GM12878 (cell line): Measurements from ENCODE around the gene RIPK3. TPM values are rescaled to one million over a fixed set of nuclear protein-coding genes. Genes with fewer than 3 reads are reported as not detected.
A peak's percentile ranks its signal among the peaks of the same experiment; 100 is the strongest.

Experiments
- ATAC-seq: fragments of 200-7000 bp; cut with Tn5 transposase; 3 replicates; pipeline ENCODE4 v1.9.1; 2020; ENCODE audit warnings: mild to moderate bottlenecking, moderate library complexity
- BruUV-seq: library from RNA; stranded (reverse); fragments of 400-500 nt; replicated peaks from 2 replicates; lab custom pipeline; 2021; lab: Mats Ljungman, UMichigan
- CTCF ChIA-PET: fragments of 300-600 bp; sonication (Branson Sonifier 250); formaldehyde crosslinking; extraction: SDS; loops from one replicate; lab custom pipeline; 2021; ENCODE audit warnings: inconsistent platforms; lab: Yijun Ruan, JAX
- POLR2A ChIA-PET: fragments of 350-600 bp; formaldehyde crosslinking; extraction: SDS; loops from one replicate; lab custom pipeline; 2021; ENCODE audit warnings: inconsistent platforms; lab: Charles Lee
- RAD21 ChIA-PET: fragments of 300-600 bp; sonication (Branson Sonifier 250); formaldehyde crosslinking; loops from one replicate; lab custom pipeline; 2023; ENCODE audit warnings: antibody characterized with exemption; ENCODE audit not compliant: unreplicated experiment; lab: Charles Lee
- SMC1A ChIA-PET: fragments of 300-600 bp; sonication (Branson Sonifier 250); formaldehyde crosslinking; loops from one replicate; lab custom pipeline; 2023; ENCODE audit not compliant: unreplicated experiment, uncharacterized antibody; lab: Charles Lee
- DNase-seq: peaks from one replicate; pipeline ENCODE4 v3.0.0-alpha.2; 2011; ENCODE audit warnings: low read depth, low spot score
- FAIRE-seq: peaks from 3 replicates; lab custom pipeline; 2011; peaks lifted over from hg19 to GRCh38; lab: Jason Lieb, UNC
- H2AFZ ChIP-seq: 2 replicates; pipeline ENCODE4 v1.6.0; 2011; ENCODE audit warnings: low read depth, low read length, control low read depth; ENCODE audit not compliant: control insufficient read depth
- H3K27ac ChIP-seq: 2 replicates; pipeline ENCODE4 v1.5.1; 2011; ENCODE audit warnings: control low read depth; ENCODE audit not compliant: control insufficient read depth, insufficient read depth
- H3K27me3 ChIP-seq, 2 experiments: replicated peaks in 1 of 2; 2 replicates each; pipeline versions ENCODE4 v1.6.0 to v1.6.1; 2011; ENCODE audit warnings: low read length in 1 of 2; ENCODE audit not compliant: control insufficient read depth in 2 of 2, insufficient read depth in 2 of 2
- H3K36me3 ChIP-seq, 2 experiments: 2 replicates each; pipeline ENCODE4 v1.5.1; 2011; ENCODE audit warnings: low read length in 1 of 2; ENCODE audit not compliant: control insufficient read depth in 2 of 2, insufficient read depth in 2 of 2
- H3K4me1 ChIP-seq: 2 replicates; pipeline ENCODE4 v1.6.1; 2011; ENCODE audit warnings: mild to moderate bottlenecking, low read length, moderate library complexity, mixed read lengths; ENCODE audit not compliant: control insufficient read depth, insufficient read depth
- H3K4me2 ChIP-seq: 2 replicates; pipeline ENCODE4 v1.6.0; 2011; ENCODE audit warnings: control low read depth; ENCODE audit not compliant: control insufficient read depth, insufficient read depth
- H3K4me3 ChIP-seq: fragments of 200-600 bp; sonication (generic); 2 replicates; pipeline ENCODE4 v1.5.1; 2016
- H3K79me2 ChIP-seq: 2 replicates; pipeline ENCODE4 v1.6.0; 2011; ENCODE audit warnings: low read length; ENCODE audit not compliant: control insufficient read depth, insufficient read depth
- H3K9ac ChIP-seq: 2 replicates; pipeline ENCODE4 v1.8.0; 2011; ENCODE audit warnings: low read length, control low read depth, mixed read lengths; ENCODE audit not compliant: control insufficient read depth, insufficient read depth
- H3K9me3 ChIP-seq: replicated peaks from 3 replicates; pipeline ENCODE4 v1.5.1; 2011; ENCODE audit warnings: mild to moderate bottlenecking, low read length; ENCODE audit not compliant: control insufficient read depth, insufficient read depth
- H4K20me1 ChIP-seq: 2 replicates; pipeline ENCODE4 v1.6.0; 2011; ENCODE audit not compliant: control insufficient read depth, insufficient read depth
- CHD1 ChIP-seq: IDR thresholded peaks from 2 replicates; pipeline ENCODE4 v1.6.1; 2012; ENCODE audit warnings: low read depth, low read length, improper control_type of control experiment
- CUX1 ChIP-seq: IDR thresholded peaks from 2 replicates; pipeline ENCODE4 v1.6.1; 2012; ENCODE audit warnings: improper control_type of control experiment, low read depth, low read length; ENCODE audit not compliant: insufficient replicate concordance
- PRDM15 ChIP-seq: fragments of 450-650 bp; formaldehyde crosslinking; IDR thresholded peaks from 2 replicates; pipeline ENCODE4 v1.4.0; 2020; ENCODE audit warnings: mild to moderate bottlenecking, moderate library complexity
- WGBS: methylation state at CpG from one replicate; pipeline ENCODE4 v1.1.6; 2016; ENCODE audit warnings: low lambda C conversion rate; ENCODE audit not compliant: insufficient replicate concordance, insufficient coverage; ENCODE audit errors: missing lambda C conversion rate; 5-methylcytosine and 5-hydroxymethylcytosine counted together
- in situ Hi-C: fragments of 300-500 bp; cut with MboI; formaldehyde crosslinking; loops from 9 replicates; pipeline ENCODE4 v1.14.3; 2018; ENCODE audit warnings: mixed read lengths
- intact Hi-C: fragments of 100-400 bp; cut with micrococcal nuclease; formaldehyde crosslinking; loops from one replicate; pipeline ENCODE4 v1.14.2; 2022; ENCODE audit not compliant: unreplicated experiment
- polyA plus RNA-seq, 11 experiments: library from polyadenylated mRNA; depleted of rRNA in 4 of 11; unstranded in 6 of 11; stranded (reverse) in 5 of 11; fragments of >200 nt; fragmentation: Nextera tagmentation in 4 of 11; fragmentation: Illumina TruSeq in 1 of 11; extraction: Ambion mirVana in 4 of 11; extraction: Trizol in 1 of 11; gene quantifications; 1 replicate in 1 of 11; 2 replicates in 10 of 11; pipeline versions ENCODE4 v1.2.1 to v1.2.3, GENCODE V29; 2011 to 2016; ENCODE audit warnings: inconsistent platforms in 2 of 11, missing spikeins in 2 of 11, low read depth in 1 of 11
- total RNA-seq, 4 experiments: library from RNA; depleted of rRNA in 3 of 4; stranded (reverse); fragments of >200 nt in 3 of 4; fragmentation: Illumina TruSeq in 1 of 4; extraction: Trizol in 1 of 4; gene quantifications; 2 replicates each; pipeline versions ENCODE4 v1.2.1 to v1.2.3, GENCODE V29; 2013 to 2021

Gene RIPK3
- total and polyA plus RNA-seq, 10 of the 15 experiments (the other 5 are each of a cell fraction or from before 2014, with no cell fraction given): 2.0 to 13.6 (median 8.1) TPM

GRCh38 chr14:24334431-24335291 is 5.1 kb downstream of the RIPK3 start, which contains the start of gene ADCY4:
ADCY4 (minus strand) TSS chr14:24335071; CDS start chr14:24334652, 419 bp downstream.
- intact Hi-C loops: loop anchor here (5.0 kb wide), 1 partner anchor 33 kb away; the partner anchor contains the start of gene NFATC4
- ATAC-seq: no peak
- Histone ChIP-seq H3K36me3 (no peaks in the 10 kb centered on the region; a peak in 1 of 4 replicates), H3K4me2 (peak within 1 kb of the TSS; percentile 90; the same call in 1 of the 2 replicates), H3K4me3 (peak within 1 kb of the TSS; percentile 59; the same call in 1 of the 2 replicates), H3K27me3 (peaks cover 2 to 12% of the 10 kb centered on the region in 2 experiments; a peak in 3 of 4 replicates), H3K27ac (no peak within 1 kb of the TSS), H2AFZ (peak within 1 kb of the TSS; percentile 58; the same call in 1 of the 2 replicates), H4K20me1 (no peaks in the 10 kb centered on the region), H3K9ac (no peak within 1 kb of the TSS; the same call in 1 of the 2 replicates), H3K4me1 (peaks cover 24% of the 10 kb centered on the region), H3K9me3 (no peaks in the 10 kb centered on the region), H3K79me2 (no peaks in the 10 kb centered on the region)
- in situ Hi-C loops: loop anchor here (5.0 kb wide), 1 partner anchor 98 kb away; no protein-coding TSS in a partner anchor
- RAD21 ChIA-PET: interaction anchor here (1.0 to 5.0 kb wide), 5 partner anchors 13 to 101 kb away, joined by 3 to 141 read pairs (median 7); partner anchors contain the start of genes CBLN3 and KHNYN
- FAIRE-seq: no peak
- WGBS: 23% methylated on average over 63 of the region's 65 CpGs
- CTCF ChIA-PET: interaction anchor here (1.0 to 16.6 kb wide), 14 partner anchors 9 to 105 kb away, joined by 3 to 452 read pairs (median 9); partner anchors contain the start of genes CBLN3, CIDEB, KHNYN and LTB4R2
- no TSS peak for BruUV-seq
- SMC1A ChIA-PET: interaction anchor here (1.6 to 4.9 kb wide), 3 partner anchors 16 to 101 kb away, joined by 4 to 77 read pairs (median 53); partner anchors contain the start of genes CBLN3 and KHNYN
- no peak for TF ChIP-seq PRDM15 (CRISPR knock-in tag)
- no peak for TF ChIP-seq CHD1
- TF ChIP-seq CUX1: no peak
- POLR2A ChIA-PET: interaction anchor here (4.0 kb wide), 1 partner anchor 96 kb away, joined by 42 read pairs; the partner anchor contains the start of genes CBLN3 and KHNYN
- no peak for DNase-seq
